Suprapubic skin (tissue), 4 donors: ENCODE data around the gene GORASP1.

Source experiments
- CTCF ChIP-seq, 2 donors: fragments of 200-600 bp in 1 of 2; fragments of 450-650 bp in 1 of 2; sonication (generic) in 1 of 2; IDR thresholded peaks; one replicate each; pipeline ENCODE4 v1.5.1; 2016 to 2019; ENCODE audit warnings: antibody characterized with exemption in 2 of 2, mild to moderate bottlenecking in 1 of 2, moderate library complexity in 1 of 2
- EP300 ChIP-seq: sonication (generic); formaldehyde crosslinking; IDR thresholded peaks from one replicate; pipeline ENCODE4 v1.6.1; 2017; ENCODE audit warnings: antibody characterized with exemption
- POLR2AphosphoS5 ChIP-seq, 3 donors: sonication (generic); formaldehyde crosslinking; IDR thresholded peaks; one replicate each; pipeline ENCODE4 v1.6.1; 2017; ENCODE audit warnings: antibody characterized with exemption in 3 of 3

DNA sequence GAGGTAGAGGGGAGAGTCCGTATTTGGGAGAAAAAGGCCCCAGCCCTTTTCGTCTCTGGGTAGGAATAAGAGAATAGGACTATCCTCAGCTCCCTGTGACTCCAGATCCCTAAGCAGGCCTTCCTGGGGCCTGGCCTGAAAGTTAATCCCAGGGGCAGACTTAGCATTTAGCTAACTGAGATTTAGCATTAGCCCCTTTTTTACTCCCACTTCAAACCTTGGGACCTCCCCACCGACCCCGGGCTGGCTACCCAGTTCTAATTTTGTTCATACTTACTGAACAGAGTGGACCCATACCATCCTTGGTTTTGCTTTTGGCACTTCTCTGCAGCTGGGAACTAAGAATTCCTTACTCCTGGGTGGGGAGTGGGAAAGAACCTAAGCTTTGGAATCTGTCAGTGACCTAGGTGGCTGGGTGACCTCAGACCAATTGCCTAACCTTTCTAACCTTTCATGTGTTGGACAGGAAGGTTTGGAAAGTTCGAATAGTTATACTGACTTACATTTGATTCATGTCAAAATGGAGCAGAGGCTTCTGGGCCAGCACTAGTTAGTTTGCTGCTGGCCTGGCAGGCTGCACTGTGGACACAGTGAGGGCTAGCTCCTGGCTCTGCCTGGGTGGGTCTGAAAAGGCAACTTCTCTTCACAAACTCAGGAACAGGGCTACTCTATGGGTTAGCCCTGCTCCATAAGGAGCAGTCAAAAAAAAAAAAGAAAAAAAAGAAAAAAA is 11.7 kb upstream of the GORASP1 start:
- TF ChIP-seq POLR2AphosphoS5 (IDR thresholded peaks at IDR 0.05), result no peak
- no peak for TF ChIP-seq EP300
- no peak for TF ChIP-seq CTCF (IDR thresholded peaks at IDR 0.05)
